Measurements from ENCODE around the gene CLIC5.

DNA sequence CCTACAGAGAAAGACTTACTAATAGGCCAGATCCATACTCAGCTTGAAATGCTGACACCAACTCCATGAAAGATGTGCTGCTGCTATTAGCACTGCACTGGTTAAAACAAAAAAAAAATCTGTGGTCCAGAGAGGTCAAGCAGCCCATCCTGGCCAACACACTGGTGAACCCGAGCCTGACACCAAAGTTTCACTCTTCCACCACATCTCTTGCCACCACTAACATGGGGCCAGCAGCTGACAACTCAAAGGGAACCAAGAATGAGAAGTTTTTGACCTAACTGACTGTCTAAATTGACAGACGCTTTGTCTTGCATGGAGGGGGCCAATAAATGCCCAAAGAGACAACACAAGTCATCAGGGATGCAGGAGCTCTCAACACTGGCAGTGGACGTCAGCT lies 5.4 kb downstream of the CLIC5 start:
- TF ChIP-seq CTCF (IDR thresholded peaks at IDR 0.05) (no peak), POLR2A (IDR thresholded peaks at IDR 0.05) (no peak)
